RPMI8226 (cell line): ENCODE measurements around the gene CACNA1B.
A peak's percentile ranks its signal among the peaks of the same experiment; 100 is the strongest.
"Not testable (repeated sequence)": the region's sequence is repeated elsewhere in the genome, so short reads cannot be mapped to it uniquely, and the experiment has no call there.

Source experiments
- DNase-seq: peaks from one replicate; pipeline ENCODE4 v3.0.0-alpha.2; 2015

The CACNA1B gene

DNA sequence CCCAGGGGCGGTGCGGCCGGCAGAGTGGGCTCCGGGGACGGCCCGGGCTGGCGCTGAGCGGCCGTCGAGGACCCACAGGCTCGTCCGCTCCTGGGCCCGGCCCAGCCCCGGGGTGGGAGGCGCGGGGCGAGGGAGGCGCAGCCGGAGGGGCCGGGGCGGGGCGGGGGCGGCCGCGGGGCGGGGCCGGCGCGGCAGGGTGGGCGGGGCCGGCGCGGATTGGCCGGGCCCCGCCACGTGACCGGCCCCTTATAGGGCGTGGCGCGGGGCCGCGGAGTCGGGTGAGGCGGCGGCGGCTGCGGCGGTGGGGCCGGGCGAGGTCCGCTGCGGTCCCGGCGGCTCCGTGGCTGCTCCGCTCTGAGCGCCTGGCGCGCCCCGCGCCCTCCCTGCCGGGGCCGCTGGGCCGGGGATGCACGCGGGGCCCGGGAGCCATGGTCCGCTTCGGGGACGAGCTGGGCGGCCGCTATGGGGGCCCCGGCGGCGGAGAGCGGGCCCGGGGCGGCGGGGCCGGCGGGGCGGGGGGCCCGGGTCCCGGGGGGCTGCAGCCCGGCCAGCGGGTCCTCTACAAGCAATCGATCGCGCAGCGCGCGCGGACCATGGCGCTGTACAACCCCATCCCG is at the start of gene CACNA1B:
Gene CACNA1B (plus strand): TSS at position 277 of the 617 bp plus-strand sequence. CDS start 152 bp downstream, at position 429.
- DNase-seq: not testable (repeated sequence)

DNA sequence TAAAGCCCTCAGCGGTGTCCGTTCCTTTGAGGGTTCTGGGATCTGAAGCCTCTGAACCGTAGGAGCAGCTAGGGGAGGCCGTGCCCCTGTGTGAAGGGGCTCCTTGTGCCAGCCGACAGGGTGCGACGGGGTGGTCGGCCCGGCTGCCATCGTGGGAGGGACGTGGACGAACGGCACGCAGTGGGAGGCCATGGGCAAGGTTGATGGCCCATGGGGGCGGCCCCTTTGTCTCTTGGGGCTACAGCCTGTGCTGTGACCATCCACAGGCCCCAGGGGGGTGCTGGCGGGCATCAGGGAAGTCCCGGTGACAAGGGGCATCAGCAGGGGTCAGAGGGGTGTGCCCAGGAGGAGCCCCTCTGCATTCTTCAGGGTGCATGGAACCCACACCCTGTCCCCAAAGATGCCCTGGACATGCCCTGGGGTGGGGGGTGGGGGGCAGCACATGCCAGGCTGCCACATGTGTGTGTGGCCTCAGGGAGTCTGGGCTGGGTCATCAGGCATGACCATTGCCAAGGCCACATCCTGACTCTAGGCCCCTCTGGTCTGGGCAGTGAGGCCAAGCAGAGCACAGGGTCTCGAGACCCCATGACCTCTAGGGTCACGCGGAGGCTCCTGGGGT is 49.6 kb upstream of the CACNA1B start:
- DNase-seq: no peak

DNA sequence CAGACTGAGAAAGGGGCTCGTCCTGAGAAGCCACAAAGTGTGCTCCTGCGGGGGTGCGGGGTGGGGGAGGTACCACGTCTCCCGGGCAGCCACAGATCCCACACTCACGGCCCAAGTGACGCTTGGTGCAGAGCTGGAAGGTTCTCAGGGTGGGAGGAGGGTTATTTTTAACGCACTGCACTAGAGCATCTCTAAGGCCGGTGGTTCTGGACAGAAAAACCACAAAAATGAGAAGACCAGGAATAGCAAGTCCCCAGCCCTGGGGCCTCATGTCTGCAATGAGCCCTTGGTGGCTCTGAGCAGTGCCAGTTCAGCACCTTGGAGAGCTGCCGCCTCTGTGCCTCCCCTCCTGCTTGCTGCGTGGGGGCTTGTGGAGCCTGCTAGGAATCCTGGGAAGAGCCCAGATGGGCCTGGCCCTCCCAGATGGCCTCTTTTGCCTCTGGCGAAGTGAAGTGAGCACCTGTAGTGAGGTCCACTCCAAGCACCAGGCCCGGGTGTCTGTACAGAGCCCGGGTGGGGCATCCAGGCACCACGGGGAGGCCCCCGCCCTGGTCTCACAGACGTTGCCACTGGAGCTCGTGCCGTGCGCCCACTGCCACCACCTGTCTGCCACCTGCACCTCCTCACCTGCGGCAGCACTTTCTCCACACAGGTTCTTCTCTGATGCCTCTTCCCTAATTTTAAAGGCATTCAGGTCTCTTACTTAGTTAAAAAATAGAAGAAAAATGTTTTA is 48.9 kb upstream of the CACNA1B start:
- peak; percentile 46 for DNase-seq

DNA sequence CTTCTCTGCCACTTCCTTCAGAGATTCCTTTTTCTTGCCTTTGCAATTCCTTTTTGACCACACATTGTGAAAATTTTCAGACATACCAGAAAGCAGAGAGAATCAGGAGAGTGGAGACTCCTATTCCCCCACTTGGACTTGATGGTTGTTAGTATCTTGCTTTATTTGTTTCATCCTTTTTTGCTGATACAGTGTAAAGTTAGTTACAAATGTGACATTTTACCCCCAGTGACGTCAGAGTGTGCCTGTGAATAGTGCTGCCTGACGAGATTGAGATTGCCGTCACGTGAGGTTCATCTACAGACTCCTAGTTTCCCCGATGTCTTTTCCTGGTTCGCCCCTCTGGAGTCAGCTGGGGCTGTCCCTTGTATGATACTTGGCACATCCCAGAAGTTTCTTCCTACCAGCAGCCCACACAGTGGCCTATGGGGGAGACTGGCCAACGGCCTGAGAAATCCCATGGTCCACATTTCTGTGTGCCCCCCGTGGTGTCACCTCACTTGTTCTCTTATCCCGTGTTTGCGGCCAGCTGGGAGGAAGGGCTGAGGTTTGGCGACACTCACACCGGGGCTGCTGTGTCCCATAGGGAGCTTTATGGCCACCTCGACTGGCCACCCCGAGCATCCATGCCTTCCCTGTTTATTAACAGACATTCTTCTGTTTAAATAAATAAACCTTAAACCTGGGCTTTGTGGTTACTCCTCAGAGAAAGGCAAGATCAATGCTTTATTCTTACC is 48.2 kb upstream of the CACNA1B start:
- DNase-seq: no peak

DNA sequence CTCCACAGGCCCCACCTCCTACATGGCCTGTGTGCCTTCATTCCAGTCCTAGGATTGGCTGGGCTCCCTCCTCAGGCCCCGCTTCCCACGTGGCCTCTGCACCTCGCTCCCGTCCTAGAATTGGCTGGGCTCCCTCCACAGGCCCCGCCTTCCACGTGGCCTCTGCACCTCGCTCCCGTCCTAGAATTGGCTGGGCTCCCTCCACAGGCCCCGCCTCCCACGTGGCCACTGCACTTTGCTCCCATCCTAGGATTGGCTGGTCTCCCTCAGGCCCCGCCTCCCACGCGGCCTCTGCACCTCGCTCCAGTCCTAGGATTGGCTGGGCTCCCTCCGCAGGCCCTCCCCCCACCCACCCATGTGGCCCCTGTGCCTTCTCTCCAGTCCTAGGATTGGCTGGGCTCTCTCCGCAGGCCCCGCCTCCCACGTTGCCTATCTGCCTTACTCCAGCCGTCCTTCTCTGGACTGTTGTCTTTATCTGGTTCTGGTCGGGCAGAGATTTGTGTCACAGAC is 45.3 kb upstream of the CACNA1B start:
- DNase-seq: no peak

DNA sequence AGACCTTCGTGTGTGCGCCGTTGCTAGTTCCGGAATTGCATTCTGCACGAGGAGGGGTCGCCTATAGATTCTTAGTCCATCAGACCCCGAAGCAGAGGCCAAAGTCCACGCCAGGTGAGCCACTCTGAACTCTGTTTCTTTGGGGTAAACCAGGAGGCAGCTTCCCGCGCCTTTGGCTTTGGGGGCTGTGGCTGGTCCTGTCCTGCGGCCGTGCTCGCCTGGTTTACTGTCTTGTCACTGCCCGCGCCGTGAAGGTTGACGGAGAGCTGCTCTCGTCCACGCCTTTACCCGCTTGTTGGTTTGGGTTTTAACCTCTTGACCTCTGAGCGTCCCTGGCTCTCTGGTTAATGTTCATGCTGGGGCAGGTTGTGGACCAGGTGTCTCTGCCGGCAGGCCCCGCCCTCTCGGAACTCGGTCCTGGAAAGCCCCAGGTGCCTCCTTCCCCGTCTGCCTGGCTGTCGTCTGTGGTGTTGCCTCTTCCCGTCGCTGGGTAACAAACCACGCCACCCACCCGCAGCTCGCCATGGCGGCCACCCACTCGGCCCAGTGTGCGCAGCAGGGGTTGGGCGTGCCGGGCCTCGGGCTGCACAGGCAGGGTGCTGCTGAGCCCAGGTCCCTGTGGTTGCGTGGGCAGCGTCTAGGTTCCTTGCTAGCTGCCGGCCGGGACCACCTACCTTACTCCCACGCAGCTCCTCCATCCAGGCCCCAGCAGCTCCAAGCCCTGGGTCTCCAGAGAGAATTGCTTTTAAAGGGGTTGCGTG is 44.6 kb upstream of the CACNA1B start:
- DNase-seq: no peak

DNA sequence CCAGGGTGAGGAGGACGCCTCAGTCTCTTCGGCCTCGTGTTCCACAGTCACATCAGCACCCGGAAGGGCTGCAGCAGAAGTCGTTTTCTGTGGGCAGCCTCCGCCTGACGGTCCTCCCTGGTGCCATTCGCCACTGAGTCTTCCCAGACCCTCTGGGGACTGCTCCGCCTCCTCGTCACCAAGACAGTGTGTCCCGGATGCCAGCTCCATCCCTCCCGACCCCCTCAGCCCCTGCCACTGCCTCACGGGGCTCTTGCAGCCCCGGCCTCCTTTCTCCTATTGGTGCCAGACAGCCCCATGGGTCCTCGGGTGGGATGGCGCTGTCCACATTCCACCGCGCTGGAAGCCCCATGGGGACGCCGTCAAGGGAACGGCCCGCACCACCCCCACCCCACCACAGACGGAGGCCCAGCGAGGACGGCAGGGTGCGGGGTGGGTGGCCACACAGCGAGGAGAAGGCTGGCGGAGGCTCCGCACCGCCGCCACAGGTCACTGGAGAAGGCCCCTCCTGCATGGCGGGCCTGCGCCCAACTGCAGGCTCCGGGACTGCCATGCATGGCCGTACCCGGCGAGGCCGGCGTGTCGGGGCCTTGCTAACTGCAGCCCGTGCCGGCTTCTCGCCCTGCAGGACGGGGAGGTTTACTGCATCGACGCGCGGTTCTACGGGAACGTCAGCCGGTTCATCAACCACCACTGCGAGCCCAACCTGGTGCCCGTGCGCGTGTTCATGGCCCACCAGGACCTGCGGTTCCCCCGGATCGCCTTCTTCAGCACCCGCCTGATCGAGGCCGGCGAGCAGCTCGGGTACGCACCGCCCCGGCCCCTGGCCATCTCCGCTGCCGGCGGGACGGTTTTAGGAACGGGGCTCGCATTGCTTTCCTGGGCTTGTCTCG is 43.6 kb upstream of the CACNA1B start:
- no peak for DNase-seq

DNA sequence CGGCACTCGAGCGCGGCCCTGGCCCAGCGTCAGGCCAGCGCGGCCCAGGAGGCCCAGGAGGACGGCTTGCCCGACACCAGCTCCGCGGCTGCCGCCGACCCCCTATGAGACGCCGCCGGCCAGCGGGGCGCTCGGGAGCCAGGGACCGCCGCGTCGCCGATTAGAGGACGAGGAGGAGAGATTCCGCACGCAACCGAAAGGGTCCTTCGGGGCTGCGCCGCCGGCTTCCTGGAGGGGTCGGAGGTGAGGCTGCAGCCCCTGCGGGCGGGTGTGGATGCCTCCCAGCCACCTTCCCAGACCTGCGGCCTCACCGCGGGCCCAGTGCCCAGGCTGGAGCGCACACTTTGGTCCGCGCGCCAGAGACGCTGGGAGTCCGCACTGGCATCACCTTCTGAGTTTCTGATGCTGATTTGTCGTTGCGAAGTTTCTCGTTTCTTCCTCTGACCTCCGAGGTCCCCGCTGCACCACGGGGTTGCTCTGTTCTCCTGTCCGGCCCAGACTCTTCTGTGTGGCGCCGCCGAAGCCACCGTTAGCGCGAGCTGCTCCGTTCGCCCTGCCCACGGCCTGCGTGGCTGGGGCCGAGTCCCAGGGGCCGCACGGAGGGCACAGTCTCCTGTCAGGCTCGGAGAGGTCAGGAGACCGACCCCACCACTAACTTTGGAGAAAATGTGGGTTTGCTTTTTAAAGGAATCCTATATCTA is 42.6 kb upstream of the CACNA1B start:
- no peak for DNase-seq

DNA sequence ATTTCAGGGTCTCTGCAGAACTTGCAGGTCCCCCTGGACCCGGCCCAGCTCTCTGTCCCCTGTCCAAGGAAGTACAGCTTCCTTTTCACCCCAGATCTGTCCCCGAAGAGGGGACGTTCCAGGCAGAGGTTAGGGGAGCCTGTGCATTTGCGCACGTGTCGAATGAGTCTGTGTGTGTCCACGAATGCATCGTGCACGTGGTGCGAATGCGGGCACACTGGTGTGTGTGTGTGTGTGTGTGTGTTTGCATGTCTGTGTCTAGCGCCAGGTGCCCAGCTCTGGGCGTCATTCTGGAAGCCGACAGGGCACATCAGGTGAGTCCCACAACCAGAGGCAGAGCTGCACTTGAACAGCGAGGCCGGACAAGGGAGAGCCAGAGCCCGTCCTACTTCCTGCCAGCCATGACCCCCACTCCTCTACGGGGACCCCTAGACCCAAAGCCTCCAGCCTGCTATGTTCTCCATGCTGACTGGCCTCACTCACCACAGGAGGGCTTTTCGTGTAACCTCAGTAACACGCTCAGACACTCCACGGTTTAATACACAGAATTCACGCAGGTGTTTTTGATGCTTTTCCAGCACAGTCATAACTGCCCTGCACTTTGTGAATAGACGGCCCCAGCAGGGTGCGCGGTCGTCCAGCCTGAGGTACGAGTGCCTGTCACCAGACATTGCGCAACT is 41.3 kb upstream of the CACNA1B start:
- no peak for DNase-seq

DNA sequence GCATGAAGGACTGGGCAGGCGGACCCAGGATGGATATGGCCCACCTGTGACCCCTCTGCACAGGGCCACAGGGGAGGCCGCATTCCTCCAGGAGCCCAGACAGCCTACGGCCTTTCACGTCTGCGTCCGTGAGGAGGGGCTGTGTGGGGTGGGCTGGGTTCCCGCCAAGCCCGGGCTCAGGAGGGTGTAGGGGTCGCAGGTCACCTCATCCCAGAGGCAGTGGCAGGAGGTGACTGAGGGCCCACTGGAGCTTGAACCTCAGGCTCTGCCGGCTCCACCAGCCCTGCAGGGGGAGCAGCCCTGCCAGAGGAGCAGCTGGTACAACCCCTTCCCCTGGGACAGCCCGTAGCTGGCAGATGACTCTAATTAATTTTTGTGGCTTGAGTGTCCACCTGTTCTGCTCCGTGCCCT is 40.7 kb upstream of the CACNA1B start:
- no peak for DNase-seq

DNA sequence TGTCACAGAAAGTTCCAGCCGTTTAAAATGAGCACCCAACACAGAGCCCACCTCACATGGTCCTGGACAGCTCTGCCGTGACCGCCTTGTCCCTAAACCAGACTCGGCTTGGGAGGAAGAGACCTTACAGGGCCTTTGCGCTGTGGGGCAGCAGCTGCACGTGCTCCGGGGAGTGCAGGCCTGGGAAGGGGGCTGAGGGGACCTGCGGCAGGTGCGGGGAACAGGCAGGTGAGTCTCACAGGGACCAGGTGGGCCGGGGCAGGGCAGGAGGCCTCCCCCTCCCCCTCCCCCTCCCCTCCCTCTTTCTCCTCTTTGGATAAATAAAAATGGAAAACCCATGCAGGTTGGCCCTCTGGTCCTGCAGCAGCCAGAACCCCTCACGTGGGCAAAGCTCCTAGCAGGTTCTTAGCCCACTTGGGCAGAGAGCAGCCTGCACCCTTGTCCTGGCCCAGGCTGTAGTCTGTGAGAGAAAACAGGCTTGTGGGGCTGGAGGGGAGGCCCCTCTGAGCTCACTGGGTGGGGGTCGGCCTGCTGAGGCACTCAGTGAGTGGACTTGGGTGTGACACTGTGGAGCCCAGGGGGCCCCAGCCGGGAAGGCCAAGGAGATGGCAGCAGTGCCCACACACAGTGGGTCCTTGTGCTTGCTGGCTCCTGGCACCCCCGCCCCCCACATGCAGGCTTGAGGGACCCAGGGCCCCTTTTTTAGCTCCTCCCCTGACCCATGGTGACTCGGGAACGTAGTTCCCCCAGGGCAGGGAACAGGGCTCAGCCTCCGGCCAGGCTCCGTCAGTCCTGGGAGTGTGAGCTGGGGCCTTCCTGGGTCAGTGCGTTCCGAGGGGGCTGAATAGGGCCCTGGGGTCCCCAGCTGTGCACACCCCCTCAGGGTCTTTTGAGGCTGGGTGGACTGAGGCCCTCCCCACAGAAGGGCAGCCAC is 40.0 kb upstream of the CACNA1B start:
- no peak for DNase-seq

DNA sequence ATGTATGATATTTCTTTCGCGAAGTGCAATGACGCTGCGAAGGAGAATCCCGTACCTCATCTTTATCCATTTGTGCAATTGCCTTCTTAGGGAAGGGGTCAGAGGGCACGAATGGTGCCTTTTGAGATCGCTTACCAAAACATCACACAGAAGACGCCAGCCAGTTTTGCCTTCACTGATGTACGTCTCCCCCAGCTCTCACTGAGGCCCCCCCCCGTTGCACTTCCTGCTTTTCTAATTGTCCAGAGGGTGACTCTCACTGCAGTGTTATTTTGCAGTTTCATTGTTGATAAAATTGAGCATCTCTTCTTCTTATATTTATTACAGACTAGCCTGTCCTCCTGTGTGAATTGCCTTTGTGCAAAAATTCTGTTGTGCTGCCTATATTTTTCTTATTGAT is 39.0 kb upstream of the CACNA1B start:
- DNase-seq: no peak

DNA sequence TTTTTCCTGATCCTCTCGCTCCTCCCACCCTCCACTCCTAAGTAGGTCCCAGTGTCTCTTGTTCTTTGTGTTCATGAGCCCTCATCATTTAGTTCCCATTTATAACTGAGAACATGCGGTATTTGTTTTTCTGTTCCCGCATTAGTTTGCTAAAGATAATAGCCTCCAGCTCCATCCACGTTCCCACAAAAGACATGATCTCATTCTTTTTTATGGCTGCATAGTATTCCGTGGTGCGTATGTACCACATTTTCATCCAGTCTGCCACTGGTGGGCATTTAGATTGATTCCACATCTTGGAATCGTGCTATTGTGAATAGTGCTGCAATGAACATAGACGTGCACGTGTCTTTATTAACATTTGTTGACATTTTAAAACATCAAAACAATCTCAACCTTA is 34.2 kb upstream of the CACNA1B start:
- no peak for DNase-seq

DNA sequence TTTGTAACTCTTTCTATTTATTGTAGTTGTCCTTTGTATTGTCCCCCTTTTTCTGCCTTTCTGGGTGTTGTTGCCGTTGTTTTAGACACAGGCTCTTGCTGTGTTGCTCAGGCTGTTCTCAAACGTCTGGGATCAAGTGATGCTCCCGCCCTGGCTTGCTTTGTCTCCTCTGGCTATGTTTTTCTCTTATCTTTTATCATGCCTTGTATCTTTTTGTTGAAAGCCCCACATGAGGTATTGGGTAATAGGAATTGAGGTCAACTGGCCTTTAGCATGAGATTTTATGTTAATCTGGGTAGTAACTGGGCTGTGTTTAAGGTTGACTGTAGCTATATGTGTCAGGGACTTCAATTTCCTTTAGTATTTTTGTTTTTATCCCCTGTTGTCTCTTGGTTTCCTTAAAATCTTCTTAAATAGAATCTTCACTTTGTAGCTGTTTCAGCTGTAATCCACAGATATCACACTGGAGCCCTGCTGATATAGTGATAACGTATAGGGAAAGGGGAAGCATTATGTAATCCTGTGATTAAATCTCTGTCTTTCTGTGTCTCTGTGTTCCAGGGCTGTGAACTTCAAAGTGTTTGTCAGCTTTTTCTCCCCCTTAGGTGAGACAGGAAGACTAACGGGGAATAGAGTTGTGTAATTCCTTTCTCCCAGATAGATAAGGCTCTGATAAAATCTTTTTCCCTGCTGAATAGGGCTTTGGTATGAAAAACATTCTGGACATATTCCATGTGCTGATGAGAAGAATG is 25.9 kb upstream of the CACNA1B start:
- DNase-seq: no peak

DNA sequence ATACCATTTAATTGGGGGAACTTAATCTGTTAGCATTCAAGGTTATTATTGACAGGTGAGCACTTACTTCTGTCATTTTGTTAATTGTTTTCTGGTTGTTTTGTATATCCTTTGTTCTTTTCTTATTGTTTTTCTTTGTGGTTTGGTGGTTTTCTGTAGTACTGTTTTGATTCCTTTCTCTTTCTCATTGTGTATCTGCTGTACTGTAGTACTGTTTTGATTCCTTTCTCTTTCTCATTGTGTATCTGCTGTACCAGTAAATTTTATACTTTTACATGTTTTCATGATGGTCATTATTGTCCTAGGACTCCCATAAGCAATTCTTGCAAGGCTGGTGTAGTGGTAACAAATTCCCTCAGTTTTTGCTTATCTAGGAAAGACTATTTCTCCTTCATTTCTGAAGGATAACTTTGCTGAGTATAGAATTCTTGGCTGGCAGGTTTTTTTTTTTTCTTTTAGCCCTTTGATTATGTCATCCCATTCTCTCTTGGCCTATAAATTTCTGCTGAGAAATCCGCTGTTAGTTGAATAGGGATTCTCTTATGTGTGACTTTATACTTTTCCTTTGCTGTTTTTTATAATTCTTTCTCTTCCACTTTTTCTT is 24.1 kb upstream of the CACNA1B start:
- DNase-seq: no peak

DNA sequence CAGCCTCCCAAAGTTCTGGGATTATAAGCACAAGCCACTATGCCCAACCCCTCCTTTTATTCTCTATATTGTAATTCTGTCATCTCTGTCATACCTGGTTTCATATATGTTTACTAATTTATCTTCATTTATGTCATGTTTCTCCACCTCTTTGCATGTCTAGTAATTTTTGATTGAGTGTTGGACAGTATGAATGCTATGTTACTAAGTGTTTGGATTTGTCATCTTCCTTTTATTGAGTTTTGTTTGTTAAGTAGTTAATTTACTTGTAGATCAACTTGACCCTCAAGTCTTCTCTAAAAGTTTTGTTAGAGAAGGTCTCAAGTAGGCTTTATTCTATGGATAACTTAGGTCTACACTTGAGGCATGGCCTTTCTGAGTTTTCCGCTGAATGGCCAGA is 17.2 kb upstream of the CACNA1B start:
- DNase-seq: no peak

DNA sequence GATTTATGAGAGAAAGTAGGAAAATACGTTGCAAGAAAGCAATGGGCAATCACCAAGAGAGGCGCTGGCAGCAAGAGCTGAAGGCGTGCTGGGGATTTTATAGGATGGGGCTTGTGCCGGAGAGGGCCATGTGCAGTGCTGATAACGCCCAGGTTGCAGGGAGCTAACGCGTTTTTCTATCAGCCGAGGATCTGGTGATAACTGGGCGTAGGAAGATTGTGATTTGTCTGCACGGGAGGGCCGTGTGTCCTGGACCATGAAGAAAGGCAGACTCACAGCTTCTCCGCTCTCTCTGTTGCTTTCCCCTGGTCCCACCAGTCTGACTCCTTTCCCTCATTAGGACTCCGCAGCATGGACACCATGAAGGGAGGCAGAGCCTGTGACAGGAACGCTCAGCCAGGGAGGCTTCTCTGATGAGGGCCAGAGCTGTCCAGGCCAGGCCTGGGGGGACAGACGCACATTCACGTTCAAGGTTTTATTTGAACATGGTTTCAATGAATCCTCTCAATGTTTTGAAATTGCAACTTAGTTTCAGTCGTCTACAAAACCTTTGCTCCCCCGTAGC is 11.9 kb upstream of the CACNA1B start:
- no peak for DNase-seq
